GM23338 (cell line): ENCODE data around the gene CACNB2. TPM values are rescaled to one million over a fixed set of nuclear protein-coding genes. Genes with fewer than 3 reads are reported as not detected.

Experiments
- ATAC-seq: fragments of 200-7000 bp; cut with Tn5 transposase; 3 replicates; pipeline ENCODE4 v1.9.1; 2020
- DNase-seq: peaks from one replicate; pipeline ENCODE4 v3.0.0-alpha.2; 2015; ENCODE audit warnings: low spot score
- H2AFZ ChIP-seq: fragments of 200-600 bp; sonication (generic); 2 replicates; pipeline ENCODE4 v1.8.0; 2016; ENCODE audit warnings: antibody characterized with exemption, mild to moderate bottlenecking, moderate library complexity
- H3F3A ChIP-seq: fragments of 200-600 bp; sonication (generic); replicated peaks from 2 replicates; pipeline ENCODE4 v1.8.0; 2017; ENCODE audit warnings: antibody characterized with exemption, mixed run types, low read depth
- H3K27ac ChIP-seq: fragments of 200-600 bp; sonication (generic); 2 replicates; pipeline ENCODE4 v1.6.1; 2016; ENCODE audit warnings: low read depth
- H3K27me3 ChIP-seq: fragments of 200-600 bp; sonication (generic); 2 replicates; pipeline ENCODE4 v1.8.0; 2016; ENCODE audit warnings: mild to moderate bottlenecking, mixed run types, moderate library complexity; ENCODE audit not compliant: insufficient read depth
- H3K36me3 ChIP-seq: fragments of 200-600 bp; sonication (generic); 2 replicates; pipeline ENCODE4 v1.8.0; 2016; ENCODE audit warnings: mild to moderate bottlenecking; ENCODE audit not compliant: insufficient read depth
- H3K4me1 ChIP-seq: fragments of 200-600 bp; sonication (generic); 2 replicates; pipeline ENCODE4 v1.8.0; 2016; ENCODE audit warnings: mild to moderate bottlenecking, moderate library complexity; ENCODE audit not compliant: insufficient read depth
- H3K4me2 ChIP-seq: fragments of 200-600 bp; sonication (generic); 2 replicates; pipeline ENCODE4 v1.7.1; 2017; ENCODE audit warnings: mixed run types
- H3K4me3 ChIP-seq: fragments of 200-600 bp; sonication (generic); 2 replicates; pipeline ENCODE4 v1.6.1; 2016; ENCODE audit warnings: mixed run types
- H3K79me2 ChIP-seq: fragments of 200-600 bp; sonication (generic); replicated peaks from 2 replicates; pipeline ENCODE4 v1.8.0; 2017; ENCODE audit warnings: mild to moderate bottlenecking; ENCODE audit not compliant: insufficient read depth
- H3K9me2 ChIP-seq: fragments of 200-600 bp; sonication (generic); 2 replicates; pipeline ENCODE4 v1.8.0; 2017; ENCODE audit not compliant: insufficient read depth
- H4K20me1 ChIP-seq: fragments of 200-600 bp; sonication (generic); replicated peaks from 2 replicates; pipeline ENCODE4 v1.8.0; 2017; ENCODE audit warnings: mild to moderate bottlenecking; ENCODE audit not compliant: insufficient read depth
- H3K27ac Mint-ChIP-seq: 2 replicates; pipeline ENCODE4 v1.8.0; 2020; ENCODE audit warnings: inconsistent platforms, mild to moderate bottlenecking, moderate library complexity, mixed read lengths
- H3K27me3 Mint-ChIP-seq: 3 replicates; pipeline ENCODE4 v1.8.0; 2022; ENCODE audit warnings: low read depth, mild to moderate bottlenecking, moderate library complexity, mixed read lengths, inconsistent platforms; ENCODE audit not compliant: insufficient read depth, poor library complexity
- H3K36me3 Mint-ChIP-seq: 3 replicates; pipeline ENCODE4 v1.8.0; 2021; ENCODE audit warnings: low read depth, mild to moderate bottlenecking, inconsistent platforms, moderate library complexity, mixed read lengths
- H3K4me1 Mint-ChIP-seq: 3 replicates; pipeline ENCODE4 v1.8.0; 2020; ENCODE audit warnings: mild to moderate bottlenecking, inconsistent platforms, mixed read lengths
- H3K4me3 Mint-ChIP-seq: 3 replicates; pipeline ENCODE4 v1.8.0; 2021; ENCODE audit warnings: moderate library complexity, mild to moderate bottlenecking, inconsistent platforms, mixed read lengths
- H3K9me3 Mint-ChIP-seq: 3 replicates; pipeline ENCODE4 v1.8.0; 2020; ENCODE audit warnings: moderate library complexity, mild to moderate bottlenecking, inconsistent platforms, mixed read lengths
- CREB1 ChIP-seq: fragments of 250-450 bp; sonication (Bioruptor Pico); IDR thresholded peaks from 2 replicates; pipeline ENCODE4 v1.5.0; 2020; ENCODE audit warnings: low read depth, mild to moderate bottlenecking, moderate library complexity
- CTCF ChIP-seq, 2 experiments: fragments of 200-600 bp in 1 of 2; sonication (generic) in 1 of 2; conservative IDR thresholded peaks; 2 replicates each; pipeline versions ENCODE4 v1.5.1 to v1.6.1; 2016 to 2017; ENCODE audit warnings: antibody characterized with exemption in 2 of 2, low read depth in 2 of 2, mild to moderate bottlenecking in 2 of 2, moderate library complexity in 1 of 2
- ETS1 ChIP-seq: IDR thresholded peaks from 2 replicates; pipeline ENCODE4 v1.6.1; 2016; ENCODE audit warnings: antibody characterized with exemption
- EZH2 ChIP-seq: fragments of 200-600 bp; sonication (generic); IDR thresholded peaks from one replicate; pipeline ENCODE4 v1.8.0; 2017; ENCODE audit warnings: antibody characterized with exemption, mild to moderate bottlenecking, low read depth; ENCODE audit not compliant: unreplicated experiment
- EZH2phosphoT487 ChIP-seq: fragments of 200-600 bp; sonication (generic); IDR thresholded peaks from one replicate; pipeline ENCODE4 v1.8.1; 2018; ENCODE audit warnings: antibody characterized with exemption; ENCODE audit not compliant: unreplicated experiment
- JUNB ChIP-seq: IDR thresholded peaks from one replicate; pipeline ENCODE4 v1.6.1; 2016; ENCODE audit warnings: antibody characterized with exemption; ENCODE audit not compliant: unreplicated experiment
- NANOG ChIP-seq: IDR thresholded peaks from 2 replicates; pipeline ENCODE4 v1.6.1; 2016; ENCODE audit warnings: antibody characterized with exemption, borderline replicate concordance
- POLR2AphosphoS5 ChIP-seq: IDR thresholded peaks from 2 replicates; pipeline ENCODE4 v1.6.1; 2016; ENCODE audit warnings: antibody characterized with exemption, low read depth
- REST ChIP-seq: IDR thresholded peaks from one replicate; pipeline ENCODE4 v1.6.1; 2018; ENCODE audit warnings: antibody characterized with exemption; ENCODE audit not compliant: unreplicated experiment
- STAT1 ChIP-seq: IDR thresholded peaks from one replicate; pipeline ENCODE4 v1.6.1; 2016; ENCODE audit warnings: antibody characterized with exemption; ENCODE audit not compliant: unreplicated experiment
- ZNF114 ChIP-seq: fragments of 250-450 bp; sonication (Bioruptor Pico); IDR thresholded peaks from 2 replicates; pipeline ENCODE4 v1.5.0; 2020; ENCODE audit warnings: mild to moderate bottlenecking, moderate library complexity
- ZNF331 ChIP-seq: fragments of 250-450 bp; sonication (Bioruptor Pico); IDR thresholded peaks from 2 replicates; pipeline ENCODE4 v1.5.0; 2020; ENCODE audit warnings: low read depth, mild to moderate bottlenecking, moderate library complexity
- ZNF462 ChIP-seq: fragments of 250-450 bp; sonication (Bioruptor Pico); IDR thresholded peaks from 2 replicates; pipeline ENCODE4 v1.5.0; 2020; ENCODE audit warnings: mild to moderate bottlenecking, moderate library complexity
- polyA plus RNA-seq: library from polyadenylated mRNA; unstranded; fragments of >200 nt; fragmentation: Nextera tagmentation; extraction: Ambion mirVana; gene quantifications from 2 replicates; pipeline ENCODE4 v1.2.1, GENCODE V29; 2016
- total RNA-seq: library from RNA; depleted of rRNA; stranded (reverse); fragments of >200 nt; shearing (Covaris generic); gene quantifications from 2 replicates; pipeline ENCODE4 v1.2.3, GENCODE V29; 2014

The CACNB2 gene
- total and polyA plus RNA-seq, 2 experiments from 2014 or later, result 5.0 to 5.9 TPM

GRCh38 chr10:18557960-18558359 lies 417.7 kb downstream of the CACNB2 start:
- Mint-ChIP-seq H3K9me3 (no peaks in the 10 kb centered on the region), H3K4me1 (no peaks in the 10 kb centered on the region), H3K36me3 (no peaks in the 10 kb centered on the region), H3K27me3 (no peaks in the 10 kb centered on the region), H3K4me3 (no peak overlapping the region), H3K27ac (no peak overlapping the region)
- no peak for ATAC-seq
- peaks cover 17% of the 10 kb centered on the region; the same call in 1 of the 2 replicates for H3K36me3 ChIP-seq
- no peak for TF ChIP-seq ZNF331 (CRISPR knock-in tag)
- TF ChIP-seq CREB1 (CRISPR knock-in tag), result no peak
- no peak for TF ChIP-seq CTCF (conservative IDR thresholded peaks at IDR 0.05; ENCODE audit: low read depth in 2 of 2)
- TF ChIP-seq POLR2AphosphoS5, result no peak
- TF ChIP-seq ETS1, result no peak
- no peak for TF ChIP-seq EZH2
- TF ChIP-seq JUNB, result no peak
- no peak for TF ChIP-seq REST
- no peak for TF ChIP-seq EZH2phosphoT487
- no peak for TF ChIP-seq STAT1
- TF ChIP-seq ZNF462 (CRISPR knock-in tag), result no peak
- no peak for TF ChIP-seq ZNF114
- TF ChIP-seq NANOG, result no peak
- H3K4me1 ChIP-seq, result no peaks in the 10 kb centered on the region
- no peaks in the 10 kb centered on the region for H3K9me2 ChIP-seq
- peak overlapping the region; percentile 20; the same call in 1 of the 2 replicates for H3K27ac ChIP-seq
- H3K4me3 ChIP-seq, result no peak overlapping the region
- peak; percentile 50 for DNase-seq
- no peaks in the 10 kb centered on the region for H3K27me3 ChIP-seq
- no peaks in the 10 kb centered on the region for H3F3A ChIP-seq
- H3K4me2 ChIP-seq, result no peak overlapping the region
- H3K79me2 ChIP-seq, result no peaks in the 10 kb centered on the region
- H4K20me1 ChIP-seq, result no peaks in the 10 kb centered on the region
- no peak overlapping the region for H2AFZ ChIP-seq
